Glutamatergic neuron (in vitro differentiated cells): ENCODE results near the gene IMMP2L. TPM values are rescaled to one million over a fixed set of nuclear protein-coding genes. Genes with fewer than 3 reads are reported as not detected.

Experiments
- DNase-seq: peaks from one replicate; pipeline ENCODE4 v3.0.0; 2022
- H3K27ac Mint-ChIP-seq: one replicate; pipeline ENCODE4 v1.8.0; 2020; ENCODE audit warnings: mild to moderate bottlenecking, mixed read lengths, inconsistent platforms; ENCODE audit not compliant: unreplicated experiment
- H3K27me3 Mint-ChIP-seq: one replicate; pipeline ENCODE4 v1.8.0; 2020; ENCODE audit warnings: mild to moderate bottlenecking, moderate library complexity, mixed read lengths, inconsistent platforms; ENCODE audit not compliant: unreplicated experiment
- H3K36me3 Mint-ChIP-seq: one replicate; pipeline ENCODE4 v1.8.0; 2020; ENCODE audit warnings: mild to moderate bottlenecking, mixed read lengths, inconsistent platforms; ENCODE audit not compliant: unreplicated experiment
- H3K4me1 Mint-ChIP-seq: one replicate; pipeline ENCODE4 v1.8.0; 2020; ENCODE audit warnings: mild to moderate bottlenecking, low read depth, mixed read lengths, inconsistent platforms; ENCODE audit not compliant: unreplicated experiment
- H3K4me3 Mint-ChIP-seq: one replicate; pipeline ENCODE4 v1.8.0; 2020; ENCODE audit warnings: mild to moderate bottlenecking, mixed read lengths, inconsistent platforms; ENCODE audit not compliant: unreplicated experiment
- H3K9me3 Mint-ChIP-seq: one replicate; pipeline ENCODE4 v1.8.0; 2020; ENCODE audit warnings: mild to moderate bottlenecking, moderate library complexity, mixed read lengths, inconsistent platforms; ENCODE audit not compliant: unreplicated experiment
- CTCF ChIP-seq: fragments of 200-600 bp; sonication (generic); IDR thresholded peaks from one replicate; pipeline ENCODE4 v1.5.0; 2021; ENCODE audit not compliant: partially characterized antibody, unreplicated experiment
- total RNA-seq: library from RNA; stranded (reverse); fragmentation: NEBNext Ultra II Directional; extraction: Animal tissue kit (Norgen Biotek cat#: 25700); gene quantifications from one replicate; pipeline ENCODE4 v1.2.1, GENCODE V29; 2021; ENCODE audit not compliant: unreplicated experiment

Gene IMMP2L
- total RNA-seq, 1 donor from 2014 or later: 9.6 TPM

- no peak overlapping the region for H3K27ac Mint-ChIP-seq
- H3K4me3 Mint-ChIP-seq: no peak overlapping the region
- no peaks in the 10 kb centered on the region for H3K36me3 Mint-ChIP-seq
- H3K27me3 Mint-ChIP-seq: no peaks in the 10 kb centered on the region
- H3K9me3 Mint-ChIP-seq: no peaks in the 10 kb centered on the region
- no peak for DNase-seq
- H3K4me1 Mint-ChIP-seq: no peaks in the 10 kb centered on the region
- TF ChIP-seq CTCF: no peak
Observed at GRCh38 chr7:111107579-111107978, 454.7 kb downstream of the IMMP2L start.

GRCh38 chr7:111105269-111105668, 457.0 kb downstream of the IMMP2L start:
- no peak overlapping the region for H3K4me3 Mint-ChIP-seq
- H3K4me1 Mint-ChIP-seq: no peaks in the 10 kb centered on the region
- H3K36me3 Mint-ChIP-seq: no peaks in the 10 kb centered on the region
- H3K27ac Mint-ChIP-seq: no peak overlapping the region
- H3K27me3 Mint-ChIP-seq: no peaks in the 10 kb centered on the region
- no peaks in the 10 kb centered on the region for H3K9me3 Mint-ChIP-seq
- no peak for DNase-seq
- TF ChIP-seq CTCF: no peak

- no peaks in the 10 kb centered on the region for H3K36me3 Mint-ChIP-seq
- H3K27ac Mint-ChIP-seq: no peak overlapping the region
- no peaks in the 10 kb centered on the region for H3K9me3 Mint-ChIP-seq
- DNase-seq: no peak
- no peak for TF ChIP-seq CTCF
- H3K4me1 Mint-ChIP-seq: no peaks in the 10 kb centered on the region
- no peaks in the 10 kb centered on the region for H3K27me3 Mint-ChIP-seq
- no peak overlapping the region for H3K4me3 Mint-ChIP-seq
Observed at GRCh38 chr7:111104710-111105109, 457.6 kb downstream of the IMMP2L start.

GRCh38 chr7:111103678-111104274, 458.5 kb downstream of the IMMP2L start:
- no peaks in the 10 kb centered on the region for H3K36me3 Mint-ChIP-seq
- no peak overlapping the region for H3K27ac Mint-ChIP-seq
- no peak for TF ChIP-seq CTCF
- no peak for DNase-seq
- H3K27me3 Mint-ChIP-seq: no peaks in the 10 kb centered on the region
- H3K4me1 Mint-ChIP-seq: no peaks in the 10 kb centered on the region
- H3K9me3 Mint-ChIP-seq: no peaks in the 10 kb centered on the region
- H3K4me3 Mint-ChIP-seq: no peak overlapping the region

- no peak for TF ChIP-seq CTCF
- no peaks in the 10 kb centered on the region for H3K9me3 Mint-ChIP-seq
- no peaks in the 10 kb centered on the region for H3K36me3 Mint-ChIP-seq
- peaks cover 2% of the 10 kb centered on the region for H3K4me1 Mint-ChIP-seq
- H3K27me3 Mint-ChIP-seq: no peaks in the 10 kb centered on the region
- H3K27ac Mint-ChIP-seq: no peak overlapping the region
- DNase-seq: no peak
- no peak overlapping the region for H3K4me3 Mint-ChIP-seq
Observed at GRCh38 chr7:111103136-111103535, 459.2 kb downstream of the IMMP2L start.
